Activated CD8-positive, alpha-beta memory T cell treated with anti-CD3 and anti-CD28 coated beads, Interleukin-2, amount 10 ng/mL, durations not matched to agents 7 days and 5 days (primary cell): Measurements from ENCODE around the gene TUBB4A. TPM values are rescaled to one million over a fixed set of nuclear protein-coding genes. Genes with fewer than 3 reads are reported as not detected.

ENCODE experiments used
- ATAC-seq: fragments of 150-1000 bp; cut with Tn5 transposase; one replicate; pipeline ENCODE4 v1.10.0; 2021; ENCODE audit warnings: moderate library complexity
- CTCF ChIA-PET: fragments of 350-600 bp; sonication (Branson Sonifier 250); formaldehyde crosslinking; loops from one replicate; lab custom pipeline; 2021; ENCODE audit warnings: antibody characterized with exemption; lab: Charles Lee
- DNase-seq: peaks from one replicate; pipeline ENCODE4 v3.0.0-alpha.2; 2020
- H3K27ac Mint-ChIP-seq: one replicate; pipeline ENCODE4 v1.8.0; 2021; ENCODE audit warnings: mild to moderate bottlenecking, mixed read lengths
- H3K27me3 Mint-ChIP-seq: one replicate; pipeline ENCODE4 v1.8.0; 2021; ENCODE audit warnings: mixed read lengths
- H3K36me3 Mint-ChIP-seq: one replicate; pipeline ENCODE4 v1.8.0; 2021; ENCODE audit warnings: mild to moderate bottlenecking, mixed read lengths
- H3K4me1 Mint-ChIP-seq: one replicate; pipeline ENCODE4 v1.8.0; 2021; ENCODE audit warnings: mixed read lengths
- H3K4me3 Mint-ChIP-seq: one replicate; pipeline ENCODE4 v1.8.0; 2021; ENCODE audit warnings: mild to moderate bottlenecking, moderate library complexity, mixed read lengths
- H3K9me3 Mint-ChIP-seq: one replicate; pipeline ENCODE4 v1.8.0; 2022; ENCODE audit warnings: low read depth, mixed read lengths
- total RNA-seq, 2 experiments: library from RNA; stranded (reverse); gene quantifications; one replicate each; pipeline ENCODE4 v1.2.3, GENCODE V29; 2021

The TUBB4A gene
- total RNA-seq, 2 experiments from 2014 or later, result 7.5 to 8.1 TPM

DNA sequence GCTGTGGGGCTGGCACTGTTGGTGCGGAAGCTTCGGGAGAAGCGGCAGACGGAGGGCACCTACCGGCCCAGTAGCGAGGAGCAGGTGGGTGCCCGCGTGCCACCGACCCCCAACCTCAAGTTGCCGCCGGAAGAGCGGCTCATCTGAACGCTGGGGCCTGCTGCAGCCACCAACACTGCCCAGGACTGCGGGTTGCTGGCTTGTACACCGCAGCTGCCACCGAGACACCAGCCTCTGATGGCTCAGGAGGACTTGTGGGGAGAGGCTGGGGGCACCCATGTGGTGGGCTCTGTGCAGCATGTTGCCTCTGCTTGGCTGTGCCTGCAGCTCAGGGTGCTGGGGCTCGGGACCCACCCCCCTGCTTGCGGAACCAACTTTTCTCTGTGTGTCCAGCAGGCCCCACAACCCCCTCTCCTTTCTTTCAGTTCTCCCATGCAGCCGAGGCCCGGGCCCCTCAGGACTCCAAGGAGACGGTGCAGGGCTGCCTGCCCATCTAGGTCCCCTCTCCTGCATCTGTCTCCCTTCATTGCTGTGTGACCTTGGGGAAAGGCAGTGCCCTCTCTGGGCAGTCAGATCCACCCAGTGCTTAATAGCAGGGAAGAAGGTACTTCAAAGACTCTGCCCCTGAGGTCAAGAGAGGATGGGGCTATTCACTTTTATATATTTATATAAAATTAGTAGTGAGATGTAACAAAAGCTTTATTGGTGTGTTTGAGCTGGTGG is 35.4 kb downstream of the TUBB4A start:
- Mint-ChIP-seq H3K27me3 (no peaks in the 10 kb centered on the region), H3K9me3 (no peaks in the 10 kb centered on the region), H3K36me3 (peaks cover 13% of the 10 kb centered on the region), H3K4me1 (peaks cover 4% of the 10 kb centered on the region), H3K4me3 (no peak overlapping the region), H3K27ac (no peak overlapping the region)
- CTCF ChIA-PET, result no interaction called here
- DNase-seq (no peak), ATAC-seq (no peak)

DNA sequence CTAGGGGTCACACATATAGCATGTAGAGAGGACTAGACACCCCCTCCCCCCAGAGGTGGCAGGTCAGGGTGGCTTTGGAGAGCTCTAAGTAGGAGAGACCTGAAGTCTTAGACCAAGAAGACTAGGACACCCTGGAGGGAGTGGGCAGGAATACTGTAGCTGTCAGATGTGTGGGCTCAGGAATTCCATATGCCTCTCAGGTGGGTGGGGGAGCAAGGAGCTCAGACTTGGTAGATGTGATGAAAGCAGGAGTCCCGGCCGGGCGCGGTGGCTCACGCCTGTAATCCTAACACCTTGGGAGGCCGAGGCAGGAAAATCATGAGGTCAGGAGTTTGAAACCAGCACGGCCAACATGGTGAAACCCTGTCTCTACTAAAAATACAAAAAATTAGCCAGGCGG is 36.4 kb downstream of the TUBB4A start:
- H3K27ac Mint-ChIP-seq, result no peak overlapping the region
- H3K36me3 Mint-ChIP-seq, result peaks cover 10% of the 10 kb centered on the region
- H3K27me3 Mint-ChIP-seq, result no peaks in the 10 kb centered on the region
- ATAC-seq (no peak), DNase-seq (no peak)
- no peak overlapping the region for H3K4me3 Mint-ChIP-seq
- no peaks in the 10 kb centered on the region for H3K9me3 Mint-ChIP-seq
- CTCF ChIA-PET, result no interaction called here
- peaks cover 4% of the 10 kb centered on the region for H3K4me1 Mint-ChIP-seq

DNA sequence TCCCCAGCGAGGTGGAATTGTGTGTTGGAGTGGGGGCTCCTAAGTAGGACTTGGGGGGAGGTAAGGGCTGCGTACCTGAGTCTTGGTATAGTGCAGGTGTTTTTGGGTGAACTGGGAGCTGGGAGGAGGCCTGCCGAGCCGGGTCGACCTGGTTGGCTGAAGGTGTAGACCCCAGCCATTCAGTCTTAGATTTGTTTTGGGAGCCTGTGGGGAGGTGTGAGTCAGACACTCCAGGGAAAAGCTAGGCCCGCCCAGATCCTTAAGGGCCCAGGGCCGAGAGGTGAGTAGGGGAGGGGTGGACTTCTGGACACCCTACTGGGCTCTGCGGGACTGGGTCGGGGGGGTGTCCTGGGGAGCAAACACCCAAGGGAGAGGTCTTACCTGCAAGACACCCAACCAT is 37.1 kb downstream of the TUBB4A start:
- CTCF ChIA-PET, result no interaction called here
- H3K27me3 Mint-ChIP-seq, result no peaks in the 10 kb centered on the region
- DNase-seq (no peak), ATAC-seq (no peak)
- H3K27ac Mint-ChIP-seq, result no peak overlapping the region
- H3K4me1 Mint-ChIP-seq, result peaks cover 8% of the 10 kb centered on the region
- H3K36me3 Mint-ChIP-seq, result peaks cover 7% of the 10 kb centered on the region
- H3K9me3 Mint-ChIP-seq, result no peaks in the 10 kb centered on the region
- H3K4me3 Mint-ChIP-seq, result no peak overlapping the region

GRCh38 chr19:6464070-6464873 is 37.8 kb downstream of the TUBB4A start, which contains the start of gene CRB3:
Gene CRB3, plus strand, starts transcription at chr19:6464271. Its CDS starts 431 bp downstream, at chr19:6464702.
- peaks cover 9% of the 10 kb centered on the region for H3K4me1 Mint-ChIP-seq
- peaks cover 8% of the 10 kb centered on the region for H3K36me3 Mint-ChIP-seq
- H3K9me3 Mint-ChIP-seq, result no peaks in the 10 kb centered on the region
- ATAC-seq (no peak), DNase-seq (no peak)
- no peak within 1 kb of the TSS for H3K27ac Mint-ChIP-seq
- no peaks in the 10 kb centered on the region for H3K27me3 Mint-ChIP-seq
- H3K4me3 Mint-ChIP-seq, result no peak within 1 kb of the TSS
- CTCF ChIA-PET, result no interaction called here

- H3K4me1 Mint-ChIP-seq, result peaks cover 19% of the 10 kb centered on the region
- peak; percentile 98 for DNase-seq
- H3K4me3 Mint-ChIP-seq, result peak overlapping the region; percentile 85
- CTCF ChIA-PET, result interaction anchor here (0.7 to 1.8 kb wide), 4 partner anchors 22 to 318 kb away, joined by 3 to 7 read pairs (median 4); partner anchors contain the start of gene DENND1C
- no peaks in the 10 kb centered on the region for H3K27me3 Mint-ChIP-seq
- H3K9me3 Mint-ChIP-seq, result no peaks in the 10 kb centered on the region
- H3K27ac Mint-ChIP-seq, result peak overlapping the region; percentile 79
- ATAC-seq, result peak; percentile 85
- peaks cover 11% of the 10 kb centered on the region for H3K36me3 Mint-ChIP-seq
Observed at GRCh38 chr19:6460099-6460884, 41.8 kb downstream of the TUBB4A start.

GRCh38 chr19:6459262-6460098 is 42.6 kb downstream of the TUBB4A start, which contains the start of gene SLC25A23:
Gene SLC25A23, minus strand, starts transcription at chr19:6459792. Its CDS starts 164 bp downstream, at chr19:6459628.
- peaks cover 19% of the 10 kb centered on the region for H3K36me3 Mint-ChIP-seq
- CTCF ChIA-PET, result interaction anchor here (1.1 to 1.8 kb wide), 4 partner anchors 22 to 34 kb away, joined by 3 to 7 read pairs (median 4); partner anchors contain the start of genes DENND1C and KHSRP
- H3K9me3 Mint-ChIP-seq, result no peaks in the 10 kb centered on the region
- H3K27ac Mint-ChIP-seq, result peak within 1 kb of the TSS; percentile 79
- peak within 1 kb of the TSS; percentile 85 for H3K4me3 Mint-ChIP-seq
- H3K4me1 Mint-ChIP-seq, result peaks cover 19% of the 10 kb centered on the region
- ATAC-seq, result peak; percentile 45
- DNase-seq, result peak; percentile 79
- no peaks in the 10 kb centered on the region for H3K27me3 Mint-ChIP-seq

- peak overlapping the region; percentile 72 for H3K27ac Mint-ChIP-seq
- ATAC-seq, result no peak
Observed at GRCh38 chr19:6458695-6459261, 43.3 kb downstream of the TUBB4A start.

DNA sequence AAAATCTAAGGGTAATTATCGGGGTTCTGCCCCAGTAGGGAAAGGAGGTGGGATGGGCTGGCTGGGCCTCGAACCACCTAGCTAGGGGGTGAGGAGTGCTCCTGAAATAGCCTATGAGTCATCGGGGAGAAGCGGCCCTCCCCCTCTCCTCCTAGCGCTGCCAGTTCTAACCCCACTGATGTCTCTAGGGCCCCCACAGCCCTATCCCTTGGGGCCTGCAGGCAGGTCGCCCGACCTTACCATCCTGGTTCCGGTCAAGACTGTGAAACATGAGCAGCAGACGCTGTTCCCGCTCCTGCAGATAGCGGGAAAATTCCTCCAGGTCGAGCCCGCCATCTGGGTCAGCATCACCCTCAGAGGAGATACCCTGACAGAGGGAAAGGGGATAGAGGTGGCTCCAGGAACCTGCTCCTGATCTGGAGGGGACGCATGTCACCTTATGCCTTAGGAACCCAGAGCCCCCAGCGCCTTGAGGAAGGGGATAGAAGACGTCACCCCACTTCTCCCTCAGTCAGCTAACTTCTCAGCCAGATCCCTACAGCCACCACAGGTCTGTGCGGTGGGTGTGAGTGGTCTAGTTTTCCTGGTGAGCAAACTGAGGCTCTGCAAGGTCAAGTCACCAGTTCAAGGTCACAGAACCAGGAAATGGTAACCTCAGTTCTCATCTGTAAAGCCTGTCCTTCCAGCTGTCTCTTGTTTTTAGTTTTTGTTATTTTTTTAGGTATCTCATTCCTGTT is 44.0 kb downstream of the TUBB4A start:
- Mint-ChIP-seq H3K27ac (peak overlapping the region; percentile 72), H3K9me3 (peaks cover 2% of the 10 kb centered on the region), H3K36me3 (peaks cover 30% of the 10 kb centered on the region), H3K4me1 (peaks cover 16% of the 10 kb centered on the region), H3K4me3 (peak overlapping the region; percentile 78), H3K27me3 (no peaks in the 10 kb centered on the region)
- DNase-seq (no peak), ATAC-seq (no peak)
- CTCF ChIA-PET, result interaction anchor here (1.1 to 1.8 kb wide), 2 partner anchors 24 to 33 kb away, joined by 4 to 7 read pairs; partner anchors contain the start of genes DENND1C and KHSRP

More at GRCh38 chr19:6458695-6459261, 43.3 kb downstream of the TUBB4A start:
- Mint-ChIP-seq H3K4me1 (peaks cover 16% of the 10 kb centered on the region), H3K27me3 (no peaks in the 10 kb centered on the region), H3K36me3 (peaks cover 25% of the 10 kb centered on the region), H3K4me3 (peak overlapping the region; percentile 78), H3K9me3 (peaks cover 2% of the 10 kb centered on the region)
- CTCF ChIA-PET, result interaction anchor here (1.1 to 1.8 kb wide), 4 partner anchors 23 to 34 kb away, joined by 3 to 7 read pairs (median 4); partner anchors contain the start of genes DENND1C and KHSRP
- no peak for DNase-seq

DNA sequence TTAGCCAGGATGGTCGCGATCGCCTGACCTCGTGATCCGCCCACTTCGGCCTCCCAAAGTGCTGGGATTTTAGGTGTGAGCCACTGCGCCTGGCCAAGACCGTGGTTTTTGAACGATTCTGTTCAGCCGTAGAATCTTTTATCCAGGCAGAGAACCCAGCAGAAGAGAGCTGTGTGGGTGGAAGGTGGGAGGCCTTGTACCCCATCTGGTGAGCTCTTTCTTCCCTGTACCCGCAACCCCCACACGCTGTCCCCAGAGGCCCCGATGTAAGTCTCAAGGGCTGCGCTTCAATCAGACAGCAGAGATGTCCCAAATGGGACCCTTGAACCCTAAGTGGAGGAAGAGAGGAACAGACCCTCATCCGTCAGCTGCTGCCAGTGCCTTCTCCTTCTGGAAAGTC is 46.2 kb downstream of the TUBB4A start:
- Mint-ChIP-seq H3K4me1 (peaks cover 16% of the 10 kb centered on the region), H3K9me3 (peaks cover 2% of the 10 kb centered on the region), H3K4me3 (no peak overlapping the region), H3K27me3 (no peaks in the 10 kb centered on the region), H3K27ac (no peak overlapping the region), H3K36me3 (peaks cover 41% of the 10 kb centered on the region)
- DNase-seq (no peak), ATAC-seq (no peak)
- CTCF ChIA-PET, result no interaction called here

DNA sequence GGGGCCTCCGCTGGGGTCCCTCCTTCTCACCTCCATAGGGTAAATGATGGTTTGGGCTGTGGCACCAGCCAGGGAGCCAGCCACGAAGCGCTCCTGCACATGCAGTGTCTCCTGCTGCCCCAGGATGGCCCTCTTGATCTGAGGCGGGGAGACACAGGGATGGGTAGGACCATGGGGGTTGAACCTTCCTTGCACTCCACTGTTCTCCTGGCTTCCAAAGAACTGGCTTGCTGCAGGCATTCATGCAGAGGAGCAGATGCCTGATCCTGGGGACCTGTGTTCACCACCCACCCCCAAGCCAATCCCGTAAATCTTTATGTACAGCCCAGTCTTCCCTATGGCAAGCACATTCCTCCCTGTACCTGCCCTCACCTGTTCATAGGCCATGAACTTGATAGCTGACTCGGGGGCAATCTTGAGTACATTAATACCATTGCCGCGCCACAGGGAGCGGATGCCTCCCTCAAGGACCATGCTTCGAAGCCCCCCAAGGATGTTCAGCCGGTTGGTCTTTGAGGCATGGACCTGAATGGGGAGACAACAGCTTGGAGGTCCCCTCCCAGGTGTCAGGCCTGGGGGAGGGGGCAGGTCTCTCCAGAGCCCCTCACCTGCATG is 48.1 kb downstream of the TUBB4A start:
- no peak for ATAC-seq
- Mint-ChIP-seq H3K36me3 (peaks cover 42% of the 10 kb centered on the region), H3K27me3 (no peaks in the 10 kb centered on the region), H3K4me3 (no peak overlapping the region), H3K4me1 (peaks cover 10% of the 10 kb centered on the region), H3K9me3 (peaks cover 2% of the 10 kb centered on the region), H3K27ac (no peak overlapping the region)
- no peak for DNase-seq
- CTCF ChIA-PET, result interaction anchor here (1.3 kb wide), 1 partner anchor 63 kb away, joined by 3 read pairs; no protein-coding TSS in a partner anchor

GRCh38 chr19:6452899-6453298 is 49.2 kb downstream of the TUBB4A start:
- peaks cover 42% of the 10 kb centered on the region for H3K36me3 Mint-ChIP-seq
- H3K9me3 Mint-ChIP-seq, result peaks cover 2% of the 10 kb centered on the region
- CTCF ChIA-PET, result interaction anchor here (0.6 to 1.0 kb wide), 2 partner anchors 42 to 51 kb away, joined by 3 to 4 read pairs; no protein-coding TSS in a partner anchor

More at GRCh38 chr19:6452899-6453298, 49.2 kb downstream of the TUBB4A start:
- Mint-ChIP-seq H3K4me3 (no peak overlapping the region), H3K27me3 (no peaks in the 10 kb centered on the region), H3K27ac (no peak overlapping the region), H3K4me1 (no peaks in the 10 kb centered on the region)
- no peak for DNase-seq
- no peak for ATAC-seq
